ENCODE data around the gene DICER1. TPM values are rescaled to one million over a fixed set of nuclear protein-coding genes. Genes with fewer than 3 reads are reported as not detected.

The DICER1 gene
- total and polyA plus RNA-seq, 2 experiments from 2014 or later: 20.0 to 111 TPM

GRCh38 chr14:95075789-95076188, 81.5 kb downstream of the DICER1 start:
- Histone ChIP-seq H2AFZ (no peak overlapping the region), H3K9me3 (ENCODE audit: low read depth) (no peaks in the 10 kb centered on the region), H3K36me3 (replicated peaks; ENCODE audit: insufficient read depth, low read depth) (no peaks in the 10 kb centered on the region), H3K27me3 (no peaks in the 10 kb centered on the region), H3K27ac (no peak overlapping the region), H4K20me1 (ENCODE audit: insufficient read depth, poor library complexity, severe bottlenecking) (no peaks in the 10 kb centered on the region), H3K4me3 (no peak overlapping the region), H3K4me1 (ENCODE audit: insufficient read depth) (no peaks in the 10 kb centered on the region), H3K79me2 (no peaks in the 10 kb centered on the region), H3K9me2 (replicated peaks; ENCODE audit: insufficient read depth) (no peaks in the 10 kb centered on the region), H3K4me2 (no peak overlapping the region)
- no peak for DNase-seq (ENCODE audit: low spot score)
- TF ChIP-seq EZH2phosphoT487 (IDR thresholded peaks at IDR 0.05; ENCODE audit: low read depth, severe bottlenecking, unreplicated experiment): no peak
- no peak for TF ChIP-seq CTCF (IDR thresholded peaks at IDR 0.05; ENCODE audit: poor library complexity)
- no peak for TF ChIP-seq EZH2 (IDR thresholded peaks at IDR 0.05; ENCODE audit: borderline replicate concordance)
- 98% methylated on average over 2 of the region's 2 CpGs for WGBS (ENCODE audit: low lambda C conversion rate, missing lambda C conversion rate)

GRCh38 chr14:95073947-95074346, 83.4 kb downstream of the DICER1 start:
- Histone ChIP-seq H4K20me1 (ENCODE audit: insufficient read depth, poor library complexity, severe bottlenecking) (no peaks in the 10 kb centered on the region), H3K36me3 (replicated peaks; ENCODE audit: insufficient read depth, low read depth) (no peaks in the 10 kb centered on the region), H3K4me2 (no peak overlapping the region), H3K4me1 (ENCODE audit: insufficient read depth) (no peaks in the 10 kb centered on the region), H3K4me3 (no peak overlapping the region), H2AFZ (no peak overlapping the region), H3K9me3 (ENCODE audit: low read depth) (no peaks in the 10 kb centered on the region), H3K27me3 (no peaks in the 10 kb centered on the region), H3K79me2 (no peaks in the 10 kb centered on the region), H3K27ac (no peak overlapping the region), H3K9me2 (replicated peaks; ENCODE audit: insufficient read depth) (no peaks in the 10 kb centered on the region)
- no peak for TF ChIP-seq EZH2phosphoT487 (IDR thresholded peaks at IDR 0.05; ENCODE audit: low read depth, severe bottlenecking, unreplicated experiment)
- no peak for TF ChIP-seq EZH2 (IDR thresholded peaks at IDR 0.05; ENCODE audit: borderline replicate concordance)
- TF ChIP-seq CTCF (IDR thresholded peaks at IDR 0.05; ENCODE audit: poor library complexity): no peak
- no peak for DNase-seq (ENCODE audit: low spot score)
- WGBS (ENCODE audit: low lambda C conversion rate, missing lambda C conversion rate): 95% methylated on average over 3 of the region's 3 CpGs

GRCh38 chr14:95072310-95072905, 84.9 kb downstream of the DICER1 start:
- no peaks in the 10 kb centered on the region for H4K20me1 ChIP-seq (ENCODE audit: insufficient read depth, poor library complexity, severe bottlenecking)
- no peaks in the 10 kb centered on the region for H3K9me2 ChIP-seq (replicated peaks; ENCODE audit: insufficient read depth)
- DNase-seq (ENCODE audit: low spot score): no peak
- TF ChIP-seq EZH2phosphoT487 (IDR thresholded peaks at IDR 0.05; ENCODE audit: low read depth, severe bottlenecking, unreplicated experiment): no peak
- TF ChIP-seq CTCF (IDR thresholded peaks at IDR 0.05; ENCODE audit: poor library complexity): no peak
- no peak for TF ChIP-seq EZH2 (IDR thresholded peaks at IDR 0.05; ENCODE audit: borderline replicate concordance)
- H3K27ac ChIP-seq: no peak overlapping the region
- no peak overlapping the region for H2AFZ ChIP-seq
- H3K4me3 ChIP-seq: no peak overlapping the region
- no peaks in the 10 kb centered on the region for H3K9me3 ChIP-seq (ENCODE audit: low read depth)
- no peaks in the 10 kb centered on the region for H3K4me1 ChIP-seq (ENCODE audit: insufficient read depth)
- H3K27me3 ChIP-seq: no peaks in the 10 kb centered on the region
- peak overlapping the region; percentile 22 for H3K4me2 ChIP-seq
- no peaks in the 10 kb centered on the region for H3K79me2 ChIP-seq
- 62% methylated on average over 8 of the region's 8 CpGs for whole genome bisulfite sequencing (ENCODE audit: low lambda C conversion rate, missing lambda C conversion rate)
- H3K36me3 ChIP-seq (replicated peaks; ENCODE audit: insufficient read depth, low read depth): no peaks in the 10 kb centered on the region

Data from hepatocyte (in vitro differentiated cells).